Measurements from ENCODE around the gene PYDC2.
"Not testable (repeated sequence)": the region's sequence is repeated elsewhere in the genome, so short reads cannot be mapped to it uniquely, and the experiment has no call there.

PYDC2 gene

GRCh38 chr3:191470545-191470944, 9.6 kb downstream of the PYDC2 start:
- no peak for DNase-seq

GRCh38 chr3:191473661-191474198, 12.8 kb downstream of the PYDC2 start:
- DNase-seq = no peak

- DNase-seq = no peak
Measured at GRCh38 chr3:191476066-191476772, 15.3 kb downstream of the PYDC2 start.

- DNase-seq = not testable (repeated sequence)
Measured at GRCh38 chr3:191483994-191484393, 23.0 kb downstream of the PYDC2 start.

- DNase-seq = no peak
Measured at GRCh38 chr3:191484461-191484860, 23.5 kb downstream of the PYDC2 start.

- DNase-seq = no peak
Measured at GRCh38 chr3:191492601-191493000, 31.6 kb downstream of the PYDC2 start.

GRCh38 chr3:191493336-191493735, 32.4 kb downstream of the PYDC2 start:
- no peak for DNase-seq

- peak; percentile 61 for DNase-seq
Measured at GRCh38 chr3:191499307-191500080, 38.5 kb downstream of the PYDC2 start.

- no peak for DNase-seq
Measured at GRCh38 chr3:191500892-191501291, 39.9 kb downstream of the PYDC2 start.

GRCh38 chr3:191502583-191502982, 41.6 kb downstream of the PYDC2 start:
- no peak for DNase-seq

GRCh38 chr3:191509078-191509477, 48.1 kb downstream of the PYDC2 start:
- DNase-seq = no peak

Data from right kidney (tissue), 1 donor.